GM21447 (cell line): ENCODE data around the gene CPEB1.
"Not testable (repeated sequence)": the region's sequence is repeated elsewhere in the genome, so short reads cannot be mapped to it uniquely, and the experiment has no call there.

ENCODE experiments used
- ATAC-seq: cut with Tn5 transposase; IDR thresholded peaks from one replicate; pipeline ENCODE4 v1.9.1; 2021; ENCODE audit not compliant: unreplicated experiment

Gene CPEB1

DNA sequence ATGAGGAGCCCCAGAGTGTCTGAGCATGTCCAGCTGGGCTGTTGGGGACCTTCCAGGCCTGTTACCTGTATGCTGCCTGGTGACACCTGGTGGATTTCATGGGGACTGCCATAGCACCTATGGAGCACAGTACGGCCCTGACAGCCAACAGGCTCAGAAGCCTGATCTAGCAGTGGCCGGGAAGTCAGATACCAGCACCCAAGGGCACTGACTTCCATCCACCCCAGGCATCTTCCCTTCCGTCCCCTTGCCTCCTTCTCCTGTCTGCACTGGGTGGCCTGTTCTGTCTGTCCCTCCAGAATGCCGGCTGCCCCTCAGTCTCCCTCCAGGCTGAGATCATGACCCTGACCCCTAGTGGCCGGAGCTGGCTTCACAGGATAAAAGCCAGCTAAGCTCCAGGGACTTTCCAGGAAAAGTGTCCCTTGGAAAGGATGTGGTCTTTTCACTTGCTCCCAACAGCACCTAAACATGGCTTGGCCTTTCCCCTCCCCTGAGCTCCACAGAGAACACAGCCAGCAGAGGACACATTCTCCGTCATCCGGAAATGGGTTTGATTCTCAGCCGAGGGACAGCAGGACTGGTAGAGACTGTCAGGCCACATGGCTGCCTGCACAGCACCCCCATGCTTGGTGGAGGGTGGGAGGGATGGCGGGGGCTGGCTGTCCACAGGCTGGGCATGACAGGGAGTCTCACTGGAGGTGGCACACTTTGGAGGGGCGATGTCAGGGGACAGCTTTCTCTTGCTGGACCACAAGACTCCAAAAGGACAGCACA is 116.4 kb downstream of the CPEB1 start:
- ATAC-seq = peak; percentile 93

DNA sequence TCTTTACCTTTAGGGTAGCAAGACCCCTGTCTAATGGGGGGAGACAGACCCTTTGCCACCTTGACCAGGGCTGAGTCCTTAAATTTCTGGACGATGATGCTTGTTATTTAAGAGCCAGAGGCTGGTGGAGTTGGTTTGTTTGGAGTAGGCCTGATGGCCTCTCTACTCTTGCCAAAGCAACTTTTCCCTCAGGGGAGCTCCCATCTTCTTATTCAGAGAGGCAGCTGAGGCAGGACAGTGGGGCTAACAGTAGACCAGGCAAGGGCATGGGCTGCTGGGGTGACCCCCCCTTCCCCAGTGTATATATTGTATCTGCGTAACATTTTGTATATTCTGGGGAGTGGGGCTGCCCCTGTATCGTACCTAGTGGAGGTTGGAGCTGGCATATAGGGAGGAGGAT is 117.2 kb downstream of the CPEB1 start:
- no peak for ATAC-seq

DNA sequence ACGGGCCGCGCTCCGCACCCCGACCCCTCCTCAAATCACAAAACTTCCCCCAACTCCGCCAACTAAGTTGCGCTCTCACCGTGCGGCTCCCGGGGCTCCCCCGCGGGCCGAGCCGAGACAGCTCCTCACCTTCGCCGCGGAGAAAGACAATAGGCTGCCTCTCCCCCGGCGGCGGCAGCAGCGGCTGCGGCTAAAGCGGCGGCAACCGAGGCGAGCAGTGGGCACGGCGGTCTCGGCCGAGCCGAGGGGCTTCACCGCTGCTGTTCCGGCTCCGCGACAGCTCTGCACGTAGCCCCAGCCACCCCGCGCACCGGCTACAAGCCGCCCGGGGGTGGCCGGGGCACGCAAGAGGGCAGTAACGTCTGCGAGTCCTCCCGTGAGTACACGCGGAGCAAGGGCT is 133.6 kb downstream of the CPEB1 start:
- ATAC-seq = not testable (repeated sequence)

DNA sequence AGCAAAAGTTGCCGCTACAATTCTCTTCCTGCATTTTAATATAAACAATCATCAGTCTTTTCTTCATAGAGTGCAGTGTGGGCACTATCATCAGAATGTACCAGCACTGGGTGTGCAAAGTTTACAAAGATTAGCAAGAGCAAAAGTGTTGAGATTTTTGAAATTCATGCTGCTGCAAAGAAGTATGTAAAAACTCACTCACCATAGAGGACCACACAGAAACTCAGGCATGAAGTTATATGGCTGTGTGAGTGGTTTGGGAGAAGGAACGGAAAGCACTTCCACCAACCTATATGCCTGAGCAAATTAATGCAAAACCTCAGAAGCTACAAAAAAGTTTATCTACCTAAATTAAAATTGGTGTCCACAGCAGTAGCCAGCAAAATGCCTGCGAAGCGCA is 139.5 kb downstream of the CPEB1 start:
- not testable (repeated sequence) for ATAC-seq

DNA sequence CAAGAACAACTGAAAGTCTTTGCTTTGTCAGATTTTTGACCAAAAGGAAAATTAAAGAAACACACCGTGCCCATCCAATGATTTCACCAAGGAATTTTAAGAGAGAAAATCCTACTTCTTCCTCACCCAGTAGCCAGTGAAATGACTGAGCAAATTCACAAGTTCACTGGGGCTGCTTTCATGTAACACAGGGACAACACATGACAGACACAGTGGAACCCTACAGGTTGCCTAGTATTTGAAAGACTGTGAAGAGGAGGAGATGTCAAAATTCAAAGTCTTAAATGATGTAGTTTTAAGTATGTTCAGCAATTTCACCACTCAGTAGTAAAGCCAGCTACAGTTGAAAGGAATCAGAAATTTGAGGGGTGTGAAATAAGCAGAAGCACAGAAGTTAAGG is 140.1 kb downstream of the CPEB1 start:
- ATAC-seq = not testable (repeated sequence)

DNA sequence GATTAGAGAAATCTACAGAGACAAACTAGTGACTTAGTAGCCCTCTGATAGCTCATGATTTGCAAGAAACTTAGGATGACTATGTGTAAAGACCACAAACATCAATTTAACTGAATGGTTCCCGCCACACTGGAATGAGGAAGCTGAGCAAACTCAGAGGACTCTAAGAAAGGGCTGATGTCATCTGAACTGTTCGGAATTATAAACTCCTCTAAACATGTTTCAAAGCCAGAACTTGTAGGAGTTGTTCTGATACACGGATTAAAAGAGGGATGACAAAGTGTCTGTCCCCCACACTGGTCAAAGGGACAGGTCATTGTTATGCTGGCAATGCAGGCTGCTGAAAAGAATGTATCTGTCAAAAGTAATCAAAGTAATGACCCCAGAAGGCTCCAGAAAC is 141.3 kb downstream of the CPEB1 start:
- ATAC-seq = not testable (repeated sequence)

DNA sequence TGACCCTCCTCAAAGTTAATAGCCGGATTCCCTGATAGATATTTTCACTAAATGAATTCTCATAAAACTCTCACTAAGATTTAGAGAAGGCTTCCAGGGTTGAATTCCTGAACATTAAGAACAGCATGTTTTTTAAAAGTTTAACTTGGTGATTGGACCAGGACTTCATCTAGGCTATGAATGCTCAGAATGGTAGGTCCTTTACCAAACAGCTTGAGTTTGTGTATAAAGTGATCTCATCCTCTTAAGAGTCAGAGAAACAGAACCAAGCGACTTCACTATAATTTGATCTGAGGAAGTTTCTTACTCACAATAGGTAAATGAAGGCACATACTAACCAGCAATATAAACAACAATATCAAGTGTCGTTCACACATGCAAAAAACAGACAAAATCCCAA is 143.1 kb downstream of the CPEB1 start:
- not testable (repeated sequence) for ATAC-seq

DNA sequence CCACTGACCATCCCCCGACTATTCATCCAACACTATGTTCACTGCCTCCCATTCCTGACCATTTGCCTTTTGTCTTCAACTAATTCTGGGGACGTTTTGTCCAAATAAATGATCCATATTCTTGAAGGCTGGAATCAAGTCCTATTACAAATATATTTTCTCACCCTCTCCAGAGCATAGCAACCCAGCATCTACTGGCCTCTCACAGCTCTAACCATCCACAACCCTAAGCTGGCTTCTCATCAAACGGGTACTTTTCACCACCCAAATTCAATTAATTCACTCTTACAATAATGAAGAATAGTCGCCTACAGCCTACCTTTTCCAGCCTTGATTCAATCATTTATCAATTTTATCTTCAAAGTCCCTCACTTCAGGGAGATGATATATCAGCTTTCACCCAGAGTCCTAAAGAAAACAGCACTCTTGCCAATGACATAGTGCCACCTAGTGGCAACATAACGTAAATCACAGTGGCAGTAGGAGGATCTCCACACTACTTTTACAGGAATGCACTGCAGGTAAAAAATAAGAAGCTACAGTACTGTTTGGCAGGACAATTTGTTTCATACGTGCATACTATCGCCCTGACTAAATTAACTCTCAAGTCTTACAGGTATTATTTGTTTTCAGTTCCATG is 144.3 kb downstream of the CPEB1 start:
- ATAC-seq = not testable (repeated sequence)

DNA sequence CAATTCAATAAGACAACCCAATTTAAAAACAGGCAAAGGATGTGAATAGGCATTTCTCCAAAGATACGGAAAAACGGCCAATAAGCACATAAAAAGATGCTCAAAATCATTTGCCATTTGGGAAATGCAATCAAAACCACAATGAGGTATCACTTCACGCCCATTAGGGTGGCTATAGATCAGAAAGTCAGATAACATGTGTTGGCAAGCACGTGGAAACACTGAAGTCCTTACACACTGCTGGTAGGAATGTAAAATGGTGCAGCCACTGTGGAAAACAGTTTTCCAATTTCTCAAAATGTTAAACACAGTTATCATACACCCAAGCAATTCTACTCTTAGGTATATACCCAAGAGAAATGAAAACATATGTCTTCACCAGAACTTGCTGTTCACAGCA is 146.4 kb downstream of the CPEB1 start:
- ATAC-seq = not testable (repeated sequence)

DNA sequence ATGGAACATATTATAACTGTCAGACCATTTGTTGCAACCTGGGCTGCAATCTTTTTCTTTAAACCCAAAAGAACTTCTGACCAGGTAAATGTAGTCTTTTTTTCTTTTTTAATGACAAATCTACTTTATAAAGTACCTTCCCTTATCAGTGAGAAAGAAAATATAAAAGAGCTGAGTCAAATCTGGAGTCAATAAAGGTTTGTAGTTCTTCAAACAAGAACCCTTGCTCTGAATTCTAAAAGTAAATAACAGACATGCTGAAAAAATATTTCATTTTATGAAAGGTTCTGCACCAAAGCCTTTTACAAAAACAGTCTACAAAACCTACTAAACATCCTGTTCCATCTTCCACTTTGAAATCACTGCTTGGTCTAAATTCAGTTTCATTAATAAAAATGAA is 149.2 kb downstream of the CPEB1 start:
- not testable (repeated sequence) for ATAC-seq
